CD14-positive monocyte (primary cell): ENCODE measurements around the gene FHIP1B. TPM values are rescaled to one million over a fixed set of nuclear protein-coding genes. Genes with fewer than 3 reads are reported as not detected.
A peak's percentile ranks its signal among the peaks of the same experiment; 100 is the strongest.

ENCODE experiments used
- DNase-seq, 3 donors: peaks; one replicate each; pipeline ENCODE4 v3.0.0-alpha.2; 2011 to 2022
- H2AFZ ChIP-seq: 2 replicates; pipeline ENCODE4 v1.6.0; 2012; ENCODE audit warnings: mild to moderate bottlenecking, low read depth, low read length, inconsistent platforms; ENCODE audit not compliant: insufficient read depth, poor library complexity, severe bottlenecking
- H3K27ac ChIP-seq, 2 donors: 1 replicate in 1 of 2; 2 replicates in 1 of 2; pipeline ENCODE4 v1.5.1; 2012 to 2013; ENCODE audit warnings: low read length in 2 of 2, control low read depth in 1 of 2, inconsistent platforms in 1 of 2, low read depth in 1 of 2, mild to moderate bottlenecking in 1 of 2
- H3K27me3 ChIP-seq, 2 donors: one replicate each; pipeline versions ENCODE4 v1.6.0 to v1.6.1; 2011 to 2013; ENCODE audit warnings: low read length in 2 of 2; ENCODE audit not compliant: control insufficient read depth in 2 of 2, insufficient read depth in 2 of 2
- H3K36me3 ChIP-seq, 2 donors: replicated peaks in 1 of 2; 1 replicate in 1 of 2; 2 replicates in 1 of 2; pipeline versions ENCODE4 v1.5.1 to v1.6.1; 2012 to 2013; ENCODE audit warnings: low read length in 2 of 2, control low read depth in 1 of 2, inconsistent platforms in 1 of 2, mild to moderate bottlenecking in 1 of 2; ENCODE audit not compliant: insufficient read depth in 2 of 2, control insufficient read depth in 1 of 2
- H3K4me1 ChIP-seq, 2 donors: 1 replicate in 1 of 2; 2 replicates in 1 of 2; pipeline versions ENCODE4 v1.5.1 to v1.6.1; 2012 to 2013; ENCODE audit warnings: low read length in 2 of 2, control low read depth in 1 of 2, inconsistent platforms in 1 of 2, mild to moderate bottlenecking in 1 of 2, moderate library complexity in 1 of 2; ENCODE audit not compliant: insufficient read depth in 2 of 2, control insufficient read depth in 1 of 2
- H3K4me2 ChIP-seq: replicated peaks from 2 replicates; pipeline ENCODE3; 2012; ENCODE audit warnings: low read length, moderate library complexity, mild to moderate bottlenecking; ENCODE audit not compliant: poor library complexity, severe bottlenecking; ENCODE audit errors: extremely low read depth
- H3K4me3 ChIP-seq, 3 experiments: fragments of 200-600 bp in 1 of 3; sonication (generic) in 1 of 3; replicated peaks in 1 of 3; 1 replicate in 2 of 3; 2 replicates in 1 of 3; pipeline ENCODE4 v1.5.1; 2011 to 2013; ENCODE audit warnings: low read length in 3 of 3, mild to moderate bottlenecking in 3 of 3, control low read depth in 2 of 3, low read depth in 2 of 3, inconsistent platforms in 1 of 3, moderate library complexity in 1 of 3
- H3K79me2 ChIP-seq: 2 replicates; pipeline ENCODE4 v1.6.0; 2012; ENCODE audit warnings: mild to moderate bottlenecking, control low read depth, inconsistent platforms, low read length, moderate library complexity; ENCODE audit not compliant: insufficient read depth
- H3K9ac ChIP-seq: 2 replicates; pipeline ENCODE4 v1.6.0; 2017; ENCODE audit warnings: low read length, mild to moderate bottlenecking; ENCODE audit not compliant: insufficient read depth, poor library complexity, severe bottlenecking
- H3K9me3 ChIP-seq, 2 donors: replicated peaks in 1 of 2; 1 replicate in 1 of 2; 2 replicates in 1 of 2; pipeline versions ENCODE4 v1.5.1 to v1.6.1; 2012 to 2013; ENCODE audit warnings: low read length in 2 of 2, control low read depth in 1 of 2; ENCODE audit not compliant: control insufficient read depth in 1 of 2, insufficient read depth in 1 of 2
- H4K20me1 ChIP-seq: 2 replicates; pipeline ENCODE4 v1.6.0; 2012; ENCODE audit warnings: mild to moderate bottlenecking, low read length, control low read depth, moderate library complexity; ENCODE audit not compliant: insufficient read depth
- H3K27ac Mint-ChIP-seq, 7 donors: one replicate each; pipeline ENCODE4 v1.8.0; 2020; ENCODE audit warnings: mild to moderate bottlenecking in 7 of 7, mixed read lengths in 7 of 7, moderate library complexity in 6 of 7, inconsistent platforms in 2 of 7
- H3K27me3 Mint-ChIP-seq, 3 donors: one replicate each; pipeline ENCODE4 v1.8.0; 2021 to 2022; ENCODE audit warnings: low read depth in 3 of 3, mild to moderate bottlenecking in 3 of 3, mixed read lengths in 3 of 3, moderate library complexity in 3 of 3, inconsistent platforms in 1 of 3
- H3K36me3 Mint-ChIP-seq, 2 donors: one replicate each; pipeline ENCODE4 v1.8.0; 2020; ENCODE audit warnings: mixed read lengths in 2 of 2, inconsistent platforms in 1 of 2, mild to moderate bottlenecking in 1 of 2
- H3K4me1 Mint-ChIP-seq: one replicate; pipeline ENCODE4 v1.8.0; 2020; ENCODE audit warnings: mild to moderate bottlenecking, mixed read lengths
- H3K4me3 Mint-ChIP-seq, 2 donors: one replicate each; pipeline ENCODE4 v1.8.0; 2020; ENCODE audit warnings: mild to moderate bottlenecking in 2 of 2, mixed read lengths in 2 of 2, moderate library complexity in 1 of 2
- H3K9me3 Mint-ChIP-seq, 7 donors: one replicate each; pipeline ENCODE4 v1.8.0; 2020 to 2022; ENCODE audit warnings: mixed read lengths in 7 of 7, mild to moderate bottlenecking in 6 of 7, moderate library complexity in 6 of 7, inconsistent platforms in 2 of 7
- CTCF ChIP-seq: fragments of 200-600 bp; IDR thresholded peaks from one replicate; pipeline ENCODE4 v1.8.0; 2022; ENCODE audit warnings: antibody characterized with exemption, mild to moderate bottlenecking
- WGBS: methylation state at CpG from one replicate; pipeline ENCODE4 v1.1.5; 2013; ENCODE audit warnings: missing lambda C conversion rate; ENCODE audit not compliant: insufficient coverage; 5-methylcytosine and 5-hydroxymethylcytosine counted together
- intact Hi-C, 2 donors: fragments of 100-400 bp; cut with micrococcal nuclease; formaldehyde crosslinking; loops; one replicate each; pipeline versions ENCODE4 v1.15.0 to v1.15.1; 2023
- polyA plus RNA-seq, 3 donors: library from polyadenylated mRNA; depleted of rRNA in 1 of 3; unstranded in 2 of 3; stranded (reverse) in 1 of 3; fragments of 300-500 nt in 2 of 3; fragments of >200 nt in 1 of 3; fragmentation: Illumina TruSeq in 2 of 3; gene quantifications; 1 replicate in 2 of 3; 2 replicates in 1 of 3; pipeline ENCODE4 v1.2.3, GENCODE V29; 2012 to 2021

Gene FHIP1B
- polyA plus RNA-seq, 3 donors, result 14.2 to 64.1 (median 18.9) TPM

- no peaks in the 10 kb centered on the region for H3K9me3 Mint-ChIP-seq
- peaks cover 6% of the 10 kb centered on the region for H3K79me2 ChIP-seq
- no peak overlapping the region for H3K27ac ChIP-seq
- no peak overlapping the region for H3K4me2 ChIP-seq
- no peaks in the 10 kb centered on the region for H3K27me3 ChIP-seq
- H3K27me3 Mint-ChIP-seq, result no peaks in the 10 kb centered on the region
- H3K4me3 Mint-ChIP-seq, result no peak overlapping the region
- H3K27ac Mint-ChIP-seq, result peak overlapping the region in 5 of 7 donors; percentile 15 to 54 (median 37)
- intact Hi-C loops, result no loop called here
- H3K36me3 Mint-ChIP-seq, result peaks cover 22 to 49% of the 10 kb centered on the region in 2 donors
- H3K4me1 ChIP-seq, result peaks cover 37 to 53% of the 10 kb centered on the region in 2 donors
- H2AFZ ChIP-seq, result no peak overlapping the region
- no peak for DNase-seq
- H3K4me3 ChIP-seq, result no peak overlapping the region
- no peak overlapping the region for H3K9ac ChIP-seq
- H4K20me1 ChIP-seq, result no peaks in the 10 kb centered on the region
- no peak for TF ChIP-seq CTCF
- H3K36me3 ChIP-seq, result peaks cover 57 to 88% of the 10 kb centered on the region in 2 donors
- peaks cover 19% of the 10 kb centered on the region for H3K4me1 Mint-ChIP-seq
- H3K9me3 ChIP-seq, result no peaks in the 10 kb centered on the region
- WGBS, result 97% methylated on average over 7 of the region's 9 CpGs
Observed at GRCh38 chr11:6210274-6210955, 24.0 kb downstream of the FHIP1B start.

- peaks cover 25% of the 10 kb centered on the region for H3K4me1 Mint-ChIP-seq
- H3K4me3 Mint-ChIP-seq, result no peak overlapping the region
- no peaks in the 10 kb centered on the region for H3K27me3 Mint-ChIP-seq
- Histone ChIP-seq H3K27me3 (no peaks in the 10 kb centered on the region), H4K20me1 (no peaks in the 10 kb centered on the region), H3K36me3 (peaks cover 51 to 82% of the 10 kb centered on the region in 2 donors), H3K79me2 (peaks cover 6% of the 10 kb centered on the region), H3K4me2 (no peak overlapping the region), H3K27ac (no peak overlapping the region), H3K9me3 (no peaks in the 10 kb centered on the region), H3K9ac (no peak overlapping the region), H2AFZ (no peak overlapping the region), H3K4me3 (no peak overlapping the region), H3K4me1 (peaks cover 43 to 59% of the 10 kb centered on the region in 2 donors)
- H3K27ac Mint-ChIP-seq, result no peak overlapping the region
- TF ChIP-seq CTCF, result no peak
- no peak for DNase-seq
- no peaks in the 10 kb centered on the region for H3K9me3 Mint-ChIP-seq
- H3K36me3 Mint-ChIP-seq, result peaks cover 28 to 47% of the 10 kb centered on the region in 2 donors
- intact Hi-C loops, result no loop called here
- WGBS, result over 99% methylated on average over 12 of the region's 12 CpGs
Observed at GRCh38 chr11:6209801-6210200, 24.6 kb downstream of the FHIP1B start.
